GM18526 (cell line): ENCODE measurements around the gene CTPS1.

Experiments used
- POLR2A ChIP-seq: IDR thresholded peaks from 3 replicates; pipeline ENCODE4 v1.6.1; 2011; ENCODE audit not compliant: insufficient read length; ENCODE audit errors: extremely low read depth

The CTPS1 gene

DNA sequence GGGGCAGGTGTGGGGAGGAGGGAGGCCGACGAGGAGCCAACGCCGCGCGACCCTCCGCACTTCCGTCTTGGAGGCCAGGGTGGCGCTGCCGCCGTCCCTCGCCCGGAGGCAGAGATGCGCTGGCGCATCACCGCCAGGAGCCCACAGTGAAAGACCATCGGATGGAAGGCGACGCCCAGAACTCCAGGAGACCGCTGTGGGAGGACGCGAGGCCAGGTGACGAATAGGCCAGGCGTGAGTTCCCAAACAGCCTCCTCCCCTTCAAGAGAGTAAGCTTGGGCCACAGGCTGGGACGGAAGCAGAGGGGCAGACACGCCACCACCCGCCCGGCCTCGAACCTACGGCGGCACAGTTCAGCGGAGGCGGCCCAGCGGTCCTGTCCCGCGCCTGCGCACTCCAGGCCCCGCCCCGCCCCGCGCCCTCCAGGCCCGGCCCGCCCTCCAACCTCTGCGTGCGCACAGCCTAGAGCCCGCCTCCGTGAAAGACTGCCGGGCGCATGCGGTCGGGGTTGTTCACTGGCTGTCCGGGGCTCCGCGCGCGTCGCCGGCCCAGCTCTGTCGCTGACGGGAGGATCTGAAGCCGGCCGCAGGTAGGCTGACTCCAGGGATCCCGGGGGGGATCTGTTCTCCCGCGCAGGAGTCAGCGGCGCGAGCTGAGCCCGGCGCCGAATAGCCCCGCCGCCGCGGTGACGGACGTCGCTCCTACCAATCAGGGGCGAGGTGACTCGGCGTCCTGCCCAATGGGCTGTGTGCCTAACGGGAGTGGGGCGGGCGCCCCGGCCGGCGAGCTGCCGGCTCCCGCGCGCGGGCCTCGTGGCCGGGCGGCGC lies at the start of gene CTPS1:
CTPS1 (plus strand) TSS at position 456 of the 827 bp plus-strand sequence. CDS start 3,595 bp downstream, outside the sequence.
- TF ChIP-seq POLR2A: peak; percentile 87

- no peak for TF ChIP-seq POLR2A
These were observed 49.1 kb upstream of the CTPS1 start for GRCh38 chr1:40930174-40930964.

DNA sequence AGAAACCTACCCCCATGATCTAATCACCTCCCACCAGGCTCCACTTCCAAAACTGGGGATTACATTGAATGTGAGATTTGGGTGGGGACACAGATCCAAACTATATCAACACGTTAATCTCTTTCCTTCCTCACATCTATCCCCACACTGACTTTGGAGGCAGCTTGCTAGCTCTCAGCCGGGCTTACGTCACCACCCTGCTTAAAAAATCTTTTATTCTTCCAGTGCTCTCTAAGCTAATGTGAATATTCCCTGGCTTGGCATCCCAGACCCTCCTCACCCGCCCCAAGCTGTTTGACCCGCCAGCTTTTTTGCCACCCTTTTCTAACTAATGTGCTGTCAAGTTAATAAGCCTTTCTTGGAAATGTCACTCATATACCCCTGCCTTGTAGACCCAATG lies 47.9 kb upstream of the CTPS1 start:
- no peak for TF ChIP-seq POLR2A

- TF ChIP-seq POLR2A: no peak
These were observed 47.5 kb upstream of the CTPS1 start for GRCh38 chr1:40932006-40932405.

DNA sequence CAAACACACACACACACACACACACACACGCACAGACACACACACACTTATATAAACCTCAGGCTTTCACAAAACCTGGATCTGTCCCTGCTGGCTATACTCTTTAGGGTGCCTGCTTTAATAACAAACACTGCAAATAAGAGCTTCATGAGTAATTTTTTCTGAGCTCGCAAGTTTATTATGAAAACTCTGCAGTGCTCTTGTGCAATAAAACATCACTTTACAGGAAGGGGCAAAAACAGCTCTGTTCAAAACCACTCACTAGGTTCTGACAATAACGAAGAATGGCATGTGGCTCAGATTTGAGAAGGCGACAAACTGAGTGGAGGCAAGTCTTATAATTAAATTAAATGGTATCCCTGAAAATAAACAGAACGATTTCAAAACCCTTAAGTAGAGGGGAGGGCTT lies 42.6 kb upstream of the CTPS1 start:
- TF ChIP-seq POLR2A: no peak

DNA sequence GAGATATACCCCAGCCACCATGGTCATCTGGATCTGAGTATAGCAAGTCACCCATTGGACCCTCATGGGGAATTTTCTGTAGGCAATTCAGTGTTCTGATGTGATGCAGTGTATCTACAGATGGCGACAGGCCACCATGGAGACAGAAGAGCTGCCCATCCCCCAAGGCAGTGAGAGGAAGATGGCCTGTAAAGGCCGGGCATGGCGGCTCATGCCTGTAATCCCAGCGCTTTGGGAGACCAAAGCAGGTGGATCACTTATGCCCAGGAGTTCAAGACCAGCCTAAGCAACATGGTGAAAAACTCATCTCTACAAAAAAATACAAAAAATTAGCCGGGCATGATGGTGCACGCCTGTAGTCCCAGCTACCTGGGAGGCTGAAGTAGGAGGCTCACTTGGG lies 41.1 kb upstream of the CTPS1 start:
- TF ChIP-seq POLR2A: no peak

DNA sequence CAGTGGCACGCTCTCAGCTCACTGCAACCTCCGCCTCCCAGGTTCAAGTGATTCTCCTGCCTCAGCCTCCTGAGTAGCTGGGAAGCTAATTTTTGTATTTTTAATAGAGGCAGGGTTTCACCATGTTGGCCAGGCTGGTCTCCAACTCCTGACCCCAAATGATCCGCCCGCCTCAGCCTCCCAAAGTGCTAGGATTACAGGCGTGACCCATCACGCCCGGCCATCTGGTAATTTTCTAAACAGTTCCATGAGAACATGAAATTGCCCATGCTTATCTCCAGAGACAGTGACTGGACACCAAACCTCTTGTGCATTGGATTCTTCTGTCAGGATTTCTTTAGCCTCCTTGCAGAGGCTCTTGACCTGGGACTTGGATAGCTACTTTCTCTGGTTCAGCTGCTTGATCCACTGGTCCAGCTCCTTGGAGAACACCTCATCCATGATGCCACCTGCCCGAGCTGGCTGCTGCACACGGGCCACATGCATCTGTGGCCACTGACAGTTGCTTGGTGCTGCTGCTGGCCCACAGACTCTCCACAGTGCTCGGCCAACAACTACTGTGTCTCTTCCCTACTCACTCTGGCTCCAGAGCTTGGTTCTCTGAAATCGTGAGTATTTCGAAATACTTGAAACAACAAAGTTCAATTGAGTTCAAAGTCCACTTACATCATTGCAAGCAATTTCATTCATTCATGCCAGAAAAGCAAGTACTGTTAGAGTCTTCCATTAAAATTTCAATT lies 40.0 kb upstream of the CTPS1 start:
- TF ChIP-seq POLR2A: no peak

DNA sequence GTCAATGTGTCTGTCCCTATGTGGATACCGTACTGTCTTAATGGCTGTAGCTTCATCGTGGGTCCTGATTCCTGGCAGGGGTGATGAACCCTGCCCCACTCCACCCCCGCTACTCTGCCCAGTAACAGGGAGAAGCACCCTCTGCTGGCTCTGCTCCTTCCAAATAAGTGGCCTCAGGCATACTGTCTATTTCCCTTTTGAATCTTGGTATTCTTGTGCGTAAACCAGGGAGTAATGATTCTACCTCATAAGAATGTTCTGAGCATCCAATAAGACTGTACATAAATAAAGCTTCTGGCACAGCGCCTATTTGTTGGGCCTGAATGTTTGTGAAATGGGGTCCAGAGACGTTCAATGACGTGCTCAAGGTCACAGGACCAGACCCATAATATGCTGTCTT lies 35.2 kb upstream of the CTPS1 start:
- TF ChIP-seq POLR2A: no peak

- TF ChIP-seq POLR2A: no peak
These were observed 34.6 kb upstream of the CTPS1 start for GRCh38 chr1:40944841-40945430.

DNA sequence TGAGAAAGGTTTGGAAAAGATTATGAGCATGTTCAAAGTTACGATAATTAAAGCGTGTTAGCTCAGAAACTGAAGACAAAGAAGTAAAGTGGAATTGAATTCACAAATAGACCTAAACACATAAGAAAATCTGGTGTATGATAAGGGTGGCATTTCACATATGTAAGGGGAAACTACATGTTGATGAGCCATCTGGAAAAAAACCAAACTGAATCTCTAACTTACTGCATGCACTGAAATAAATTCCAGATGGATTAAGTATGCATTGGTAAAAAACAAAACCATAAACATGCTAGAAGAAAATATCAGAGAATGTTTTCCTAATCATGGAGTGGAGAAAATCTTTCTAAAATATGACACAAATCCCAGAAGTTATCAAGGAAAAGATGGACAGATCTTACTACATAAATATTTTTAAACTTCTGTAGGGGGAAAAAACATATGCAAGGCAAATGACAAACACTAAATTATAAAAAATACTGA lies 34.0 kb upstream of the CTPS1 start:
- no peak for TF ChIP-seq POLR2A

- TF ChIP-seq POLR2A: no peak
These were observed 30.6 kb upstream of the CTPS1 start for GRCh38 chr1:40948741-40949443.

- no peak for TF ChIP-seq POLR2A
These were observed 29.9 kb upstream of the CTPS1 start for GRCh38 chr1:40949563-40949962.

- no peak for TF ChIP-seq POLR2A
These were observed 27.4 kb upstream of the CTPS1 start for GRCh38 chr1:40951943-40952743.
